ENCODE data around the gene PDE10A.

DNA sequence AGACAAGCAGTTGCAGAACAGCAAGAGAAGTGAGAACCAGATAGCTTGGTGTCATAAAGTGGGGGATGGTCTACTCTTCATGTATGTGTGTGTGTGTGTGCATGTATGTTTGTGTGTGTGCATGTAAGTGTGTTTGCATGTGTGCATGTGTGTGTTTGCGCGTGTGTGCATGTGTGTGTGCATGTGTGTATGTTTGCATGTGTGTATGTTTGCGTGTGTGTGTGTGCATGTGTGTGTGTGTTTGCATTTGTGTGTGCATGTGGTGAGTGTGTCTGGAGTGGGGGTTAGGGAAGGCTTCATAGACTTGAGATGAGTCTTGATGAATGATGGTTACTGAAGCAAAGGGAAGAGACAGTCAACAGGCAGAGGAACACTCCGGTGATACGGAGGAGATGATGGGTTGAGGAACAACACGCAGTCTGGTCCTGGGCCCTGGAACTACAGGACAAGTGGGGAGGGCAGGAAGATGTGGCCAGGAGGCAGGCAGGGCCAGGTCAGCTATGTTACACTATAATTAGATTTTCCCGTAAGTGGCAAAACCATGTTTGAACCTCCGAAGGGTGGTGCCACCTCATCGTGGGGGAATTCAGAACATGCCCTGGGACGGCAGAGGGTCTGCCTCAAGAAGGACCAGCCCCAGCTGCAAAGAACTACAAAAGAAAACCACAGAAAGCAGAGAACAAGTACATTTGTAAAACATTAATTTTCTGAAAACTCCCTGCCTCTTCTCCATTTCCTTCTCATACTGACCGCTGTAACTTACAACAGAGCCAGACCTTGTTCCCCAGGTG lies 38.7 kb upstream of the PDE10A start:
- TF ChIP-seq YY1 (IDR thresholded peaks at IDR 0.05; ENCODE audit: insufficient read depth, insufficient read length) (no peak), ZNF274 (IDR thresholded peaks at IDR 0.05; ENCODE audit: low read depth, low read length) (no peak)

Data from NT2/D1 (cell line).